Small intestine (tissue), 7 donors: ENCODE data around the gene CAPN10. TPM values are rescaled to one million over a fixed set of nuclear protein-coding genes. Genes with fewer than 3 reads are reported as not detected.

Experiments used
- DNase-seq, 2 donors: peaks; one replicate each; pipeline versions ENCODE4 v3.0.0 to v3.0.0-alpha.2; 2013
- FAIRE-seq: peaks from 2 replicates; lab custom pipeline; 2012; peaks lifted over from hg19 to GRCh38; lab: Jason Lieb, UNC
- H3K27ac ChIP-seq, 3 donors: one replicate each; pipeline ENCODE4 v1.5.1; 2013; ENCODE audit warnings: low read length in 2 of 3, mild to moderate bottlenecking in 2 of 3, control low read depth in 1 of 3, inconsistent platforms in 1 of 3, low read depth in 1 of 3, moderate library complexity in 1 of 3
- H3K27me3 ChIP-seq, 3 donors: one replicate each; pipeline ENCODE4 v1.6.1; 2013; ENCODE audit warnings: low read length in 3 of 3, inconsistent platforms in 1 of 3; ENCODE audit not compliant: control insufficient read depth in 3 of 3, insufficient read depth in 3 of 3
- H3K36me3 ChIP-seq, 3 donors: one replicate each; pipeline ENCODE4 v1.6.1; 2013; ENCODE audit warnings: low read length in 3 of 3, inconsistent platforms in 1 of 3, low read depth in 1 of 3, mild to moderate bottlenecking in 1 of 3, moderate library complexity in 1 of 3; ENCODE audit not compliant: control insufficient read depth in 3 of 3, insufficient read depth in 2 of 3
- H3K4me1 ChIP-seq, 3 donors: one replicate each; pipeline ENCODE4 v1.6.1; 2013; ENCODE audit warnings: low read length in 2 of 3, inconsistent platforms in 1 of 3, low read depth in 1 of 3, mild to moderate bottlenecking in 1 of 3, moderate library complexity in 1 of 3; ENCODE audit not compliant: control insufficient read depth in 3 of 3, insufficient read depth in 2 of 3
- H3K4me3 ChIP-seq, 3 donors: one replicate each; pipeline ENCODE4 v1.5.1; 2013; ENCODE audit warnings: low read length in 3 of 3, control low read depth in 1 of 3, inconsistent platforms in 1 of 3, low read depth in 1 of 3, mild to moderate bottlenecking in 1 of 3, moderate library complexity in 1 of 3
- H3K9me3 ChIP-seq, 2 donors: one replicate each; pipeline ENCODE4 v1.6.1; 2013; ENCODE audit warnings: low read depth in 1 of 2, low read length in 1 of 2; ENCODE audit not compliant: control insufficient read depth in 2 of 2, insufficient read depth in 1 of 2
- whole genome bisulfite sequencing, 3 donors: extraction: QIAGEN DNeasy Blood & Tissue Kit; methylation state at CpG; one replicate each; pipeline ENCODE4 v1.1.7; 2013; 5-methylcytosine and 5-hydroxymethylcytosine counted together
- polyA plus RNA-seq, 4 donors: library from polyadenylated mRNA; stranded (reverse) in 3 of 4; unstranded in 1 of 4; fragments of 200-250 nt in 3 of 4; fragments of 120-200 nt in 1 of 4; gene quantifications; one replicate each; pipeline versions ENCODE4 v1.2.1 to v1.2.3, GENCODE V29; 2013
- donor health status: healthy with polysubstance abuse.
- donor health status: control.
- donor health status: control.
- donor health status: Bipolar disorder and iron deficiency.
- donor health status: healthy.

The CAPN10 gene
- polyA plus RNA-seq, 4 donors: 19.7 to 33.8 (median 32.1) TPM

GRCh38 chr2:240645346-240645745, 58.8 kb downstream of the CAPN10 start:
- Histone ChIP-seq H3K27me3 (peaks cover 0 to 29% (median 10%) of the 10 kb centered on the region in 3 donors), H3K4me1 (no peaks in the 10 kb centered on the region), H3K4me3 (no peak overlapping the region), H3K9me3 (peaks cover 0 to 1% of the 10 kb centered on the region in 2 donors), H3K36me3 (no peaks in the 10 kb centered on the region), H3K27ac (no peak overlapping the region)
- no peak for DNase-seq
- 87 to 93% (median 92%) methylated on average over 10 of the region's 10 CpGs for WGBS, 3 donors
- no peak for FAIRE-seq

GRCh38 chr2:240645801-240646175, 59.3 kb downstream of the CAPN10 start:
- peaks cover 0 to 29% (median 10%) of the 10 kb centered on the region in 3 donors for H3K27me3 ChIP-seq
- WGBS, 3 donors: 76 to 91% (median 84%) methylated on average over 10 of the region's 10 CpGs

GRCh38 chr2:240646176-240646899, 59.8 kb downstream of the CAPN10 start:
- peaks cover 1 to 4% of the 10 kb centered on the region in 2 donors for H3K9me3 ChIP-seq
- no peak overlapping the region for H3K27ac ChIP-seq
- H3K4me1 ChIP-seq: no peaks in the 10 kb centered on the region
- no peaks in the 10 kb centered on the region for H3K36me3 ChIP-seq
- no peak for DNase-seq
- H3K27me3 ChIP-seq: peaks cover 0 to 29% (median 12%) of the 10 kb centered on the region in 3 donors
- H3K4me3 ChIP-seq: no peak overlapping the region
- WGBS, 3 donors: 80 to 84% (median 82%) methylated on average over 36 of the region's 36 CpGs
- no peak for FAIRE-seq

More at GRCh38 chr2:240645801-240646175, 59.3 kb downstream of the CAPN10 start:
- Histone ChIP-seq H3K4me3 (no peak overlapping the region), H3K4me1 (no peaks in the 10 kb centered on the region), H3K27ac (no peak overlapping the region), H3K36me3 (no peaks in the 10 kb centered on the region), H3K9me3 (peaks cover 0 to 1% of the 10 kb centered on the region in 2 donors)
- FAIRE-seq: no peak
- no peak for DNase-seq

- FAIRE-seq (no peak), DNase-seq (no peak)
- H3K4me1 ChIP-seq: no peaks in the 10 kb centered on the region
- H3K27me3 ChIP-seq: peaks cover 0 to 29% (median 13%) of the 10 kb centered on the region in 3 donors
- no peak overlapping the region for H3K27ac ChIP-seq
- H3K36me3 ChIP-seq: no peaks in the 10 kb centered on the region
- 57 to 75% (median 72%) methylated on average over 27 to 30 of the region's 30 CpGs for WGBS, 3 donors
- peaks cover 1 to 8% of the 10 kb centered on the region in 2 donors for H3K9me3 ChIP-seq
- H3K4me3 ChIP-seq: no peak overlapping the region
Observed at GRCh38 chr2:240646900-240647502, 60.5 kb downstream of the CAPN10 start.

GRCh38 chr2:240647503-240648154, 61.1 kb downstream of the CAPN10 start:
- Histone ChIP-seq H3K4me1 (no peaks in the 10 kb centered on the region), H3K36me3 (no peaks in the 10 kb centered on the region), H3K27me3 (peaks cover 0 to 29% (median 13%) of the 10 kb centered on the region in 3 donors), H3K4me3 (no peak overlapping the region), H3K9me3 (peaks cover 1 to 8% of the 10 kb centered on the region in 2 donors), H3K27ac (no peak overlapping the region)
- DNase-seq (no peak), FAIRE-seq (no peak)
- 59 to 73% (median 62%) methylated on average over 21 to 22 of the region's 22 CpGs for WGBS, 3 donors

- FAIRE-seq (no peak), DNase-seq (no peak)
- 61 to 75% (median 74%) methylated on average over 6 of the region's 6 CpGs for WGBS, 3 donors
- Histone ChIP-seq H3K36me3 (no peaks in the 10 kb centered on the region), H3K27me3 (peaks cover 0 to 29% (median 13%) of the 10 kb centered on the region in 3 donors), H3K4me3 (no peak overlapping the region), H3K9me3 (peaks cover 1 to 8% of the 10 kb centered on the region in 2 donors), H3K4me1 (no peaks in the 10 kb centered on the region), H3K27ac (no peak overlapping the region)
Observed at GRCh38 chr2:240648155-240648649, 61.7 kb downstream of the CAPN10 start.

Other genes with a start within 250 kb of the CAPN10 start
- gene GPC1, start 151.1 kb upstream of the CAPN10 start, polyA plus RNA-seq: 10 to 100 TPM in 1 of 4 donors, 1 to 10 TPM in 2, under 1 TPM in 1; 0.89 to 15.5 (median 4.8) TPM
- 10 to 100 TPM in 1 of 4 donors, 1 to 10 TPM in 3; 3.4 to 13.0 (median 5.9) TPM for gene ANKMY1, start 28.7 kb upstream of the CAPN10 start, polyA plus RNA-seq
- 1 to 10 TPM; 1.8 to 7.9 (median 5.0) TPM for gene DUSP28, start 26.4 kb upstream of the CAPN10 start, polyA plus RNA-seq
- 100 to 1,000 TPM in 3 of 4 donors, 10 to 100 TPM in 1; 63.6 to 149 (median 115) TPM for gene RNPEPL1, start 18.2 kb upstream of the CAPN10 start, polyA plus RNA-seq
- gene GPR35, start 38.7 kb downstream of the CAPN10 start, polyA plus RNA-seq: 100 to 1,000 TPM in 3 of 4 donors, 10 to 100 TPM in 1; 75.5 to 367 (median 233) TPM
- gene AQP12B, start 96.2 kb downstream of the CAPN10 start, polyA plus RNA-seq: 10 to 100 TPM in 1 of 4 donors, 1 to 10 TPM in 1, not detected in 2; 1.3 to 11.5 TPM
- 1 to 10 TPM in 3 of 4 donors, not detected in 1; 1.2 to 4.6 (median 3.4) TPM for gene AQP12A, start 105.1 kb downstream of the CAPN10 start, polyA plus RNA-seq
- gene KIF1A, start 233.5 kb downstream of the CAPN10 start, polyA plus RNA-seq: 1 to 10 TPM in 2 of 4 donors, under 1 TPM in 2; 0.27 to 7.7 (median 1.9) TPM